Measurements from ENCODE around the gene PDS5B.

- no peak for TF ChIP-seq PML (IDR thresholded peaks at IDR 0.05; ENCODE audit: low read length)
- no peak for TF ChIP-seq PHF20 (IDR thresholded peaks at IDR 0.05; ENCODE audit: partially characterized antibody)
- no peak for TF ChIP-seq EZH2 (IDR thresholded peaks at IDR 0.05; ENCODE audit: borderline replicate concordance, low read depth, low read length)
- TF ChIP-seq HCFC1 (IDR thresholded peaks at IDR 0.05; ENCODE audit: low read depth, low read length) = no peak
- TF ChIP-seq YBX1 (IDR thresholded peaks at IDR 0.05) = no peak
- no peak for TF ChIP-seq KLF13 (tag; IDR thresholded peaks at IDR 0.05; ENCODE audit: borderline replicate concordance, low read depth)
- no peak for TF ChIP-seq SIX5 (IDR thresholded peaks at IDR 0.05; ENCODE audit: borderline replicate concordance in 1 of 2, insufficient read depth in 1 of 2, low read depth in 1 of 2, low read length in 2 of 2)
- no peak for TF ChIP-seq CTCF (IDR thresholded peaks at IDR 0.05 in 2 of 3, conservative IDR thresholded peaks at IDR 0.05 in 1 of 3; ENCODE audit: insufficient read depth in 2 of 3, low read depth in 1 of 3, low read length in 3 of 3)
- TF ChIP-seq MYBL2 (IDR thresholded peaks at IDR 0.05; ENCODE audit: low read depth) = no peak
- no peak for TF ChIP-seq MYBL2 (CRISPR knock-in tag; IDR thresholded peaks at IDR 0.05; ENCODE audit: borderline replicate concordance)
- no peak for TF ChIP-seq CBFA2T3 (IDR thresholded peaks at IDR 0.05)
- TF ChIP-seq ADNP (tag; IDR thresholded peaks at IDR 0.05) = no peak
- TF ChIP-seq POLR2AphosphoS5 (IDR thresholded peaks at IDR 0.05; ENCODE audit: control insufficient read depth, insufficient read depth, low read depth, low read length) = no peak
- TF ChIP-seq PHF8 (IDR thresholded peaks at IDR 0.05; ENCODE audit: borderline replicate concordance, low read length) = no peak
Measured at GRCh38 chr13:32754179-32754578, 167.9 kb downstream of the PDS5B start.
